CD8-positive, alpha-beta memory T cell (primary cell): ENCODE data around the gene CD300LG. TPM values are rescaled to one million over a fixed set of nuclear protein-coding genes. Genes with fewer than 3 reads are reported as not detected.
A peak's percentile ranks its signal among the peaks of the same experiment; 100 is the strongest.

Source experiments
- CTCF ChIA-PET: fragments of 350-600 bp; sonication (Branson Sonifier 250); formaldehyde crosslinking; loops from one replicate; lab custom pipeline; 2021; ENCODE audit warnings: antibody characterized with exemption; lab: Charles Lee
- POLR2A ChIA-PET: fragments of 350-600 bp; sonication (Branson Sonifier 250); formaldehyde crosslinking; loops from one replicate; lab custom pipeline; 2021; ENCODE audit warnings: antibody characterized with exemption; lab: Charles Lee
- DNase-seq, 5 donors: peaks; one replicate each; pipeline versions ENCODE4 v3.0.0 to v3.0.0-alpha.2; 2020 to 2022; ENCODE audit warnings: mixed read lengths in 1 of 5
- H3K27ac ChIP-seq: one replicate; pipeline ENCODE4 v1.7.0; 2013; ENCODE audit warnings: low read depth, mild to moderate bottlenecking, low read length, moderate library complexity
- H3K27me3 ChIP-seq: 2 replicates; pipeline ENCODE4 v1.7.0; 2013; ENCODE audit warnings: low read length, mild to moderate bottlenecking; ENCODE audit not compliant: insufficient read depth, poor library complexity, severe bottlenecking
- H3K36me3 ChIP-seq: 2 replicates; pipeline ENCODE4 v1.7.0; 2013; ENCODE audit warnings: mild to moderate bottlenecking, low read length, moderate library complexity; ENCODE audit not compliant: insufficient read depth
- H3K4me1 ChIP-seq: 2 replicates; pipeline ENCODE4 v1.7.0; 2013; ENCODE audit warnings: mild to moderate bottlenecking, low read length, moderate library complexity; ENCODE audit not compliant: insufficient read depth
- H3K4me3 ChIP-seq: 2 replicates; pipeline ENCODE4 v1.7.0; 2013; ENCODE audit warnings: mild to moderate bottlenecking, low read length
- H3K9me3 ChIP-seq: 2 replicates; pipeline ENCODE4 v1.7.0; 2013; ENCODE audit warnings: mild to moderate bottlenecking, low read length
- H3K27ac Mint-ChIP-seq, 8 donors: one replicate each; pipeline ENCODE4 v1.8.0; 2020 to 2021; ENCODE audit warnings: mixed read lengths in 8 of 8, mild to moderate bottlenecking in 6 of 8, inconsistent platforms in 3 of 8, moderate library complexity in 3 of 8
- H3K27me3 Mint-ChIP-seq, 2 donors: one replicate each; pipeline ENCODE4 v1.8.0; 2020 to 2021; ENCODE audit warnings: mixed read lengths in 2 of 2, mild to moderate bottlenecking in 1 of 2, moderate library complexity in 1 of 2
- H3K36me3 Mint-ChIP-seq, 3 donors: one replicate each; pipeline ENCODE4 v1.8.0; 2020 to 2021; ENCODE audit warnings: mixed read lengths in 3 of 3, inconsistent platforms in 1 of 3, mild to moderate bottlenecking in 1 of 3
- H3K4me1 Mint-ChIP-seq, 3 donors: one replicate each; pipeline ENCODE4 v1.8.0; 2020 to 2021; ENCODE audit warnings: mixed read lengths in 3 of 3, inconsistent platforms in 1 of 3, mild to moderate bottlenecking in 1 of 3
- H3K4me3 Mint-ChIP-seq, 7 donors: one replicate each; pipeline ENCODE4 v1.8.0; 2020 to 2021; ENCODE audit warnings: mixed read lengths in 7 of 7, mild to moderate bottlenecking in 6 of 7, moderate library complexity in 4 of 7, inconsistent platforms in 2 of 7
- H3K9me3 Mint-ChIP-seq, 5 donors: one replicate each; pipeline ENCODE4 v1.8.0; 2020 to 2022; ENCODE audit warnings: mixed read lengths in 5 of 5, mild to moderate bottlenecking in 3 of 5, moderate library complexity in 2 of 5, inconsistent platforms in 1 of 5
- polyA plus RNA-seq: library from polyadenylated mRNA; unstranded; fragments of 300-500 nt; fragmentation: Illumina TruSeq; gene quantifications from one replicate; pipeline ENCODE4 v1.2.3, GENCODE V29; 2021
- total RNA-seq, 2 experiments: library from RNA; stranded (reverse); gene quantifications; one replicate each; pipeline ENCODE4 v1.2.3, GENCODE V29; 2021

Gene CD300LG
- total and polyA plus RNA-seq, 3 experiments from 2014 or later: not detected

- ChIA-PET CTCF (interaction anchor here (1.1 to 1.8 kb wide), 2 partner anchors 9 to 10 kb away, joined by 4 to 11 read pairs; no protein-coding TSS in a partner anchor), POLR2A (no interaction called here)
- Mint-ChIP-seq H3K4me1 (peaks cover 5 to 15% (median 8%) of the 10 kb centered on the region in 3 donors), H3K27me3 (peaks cover 50 to 69% of the 10 kb centered on the region in 2 donors), H3K36me3 (no peaks in the 10 kb centered on the region), H3K4me3 (peak overlapping the region; percentile 60 to 81 (median 74)), H3K9me3 (no peaks in the 10 kb centered on the region), H3K27ac (peak overlapping the region in 2 of 8 donors; percentile 54 to 78)
- H3K27me3 ChIP-seq: peaks cover 5% of the 10 kb centered on the region
- DNase-seq: peak; percentile 57 to 78 (median 75)
- H3K36me3 ChIP-seq: no peaks in the 10 kb centered on the region
- H3K4me3 ChIP-seq: peak overlapping the region; percentile 57
- H3K27ac ChIP-seq: no peak overlapping the region
- H3K9me3 ChIP-seq: no peaks in the 10 kb centered on the region
- H3K4me1 ChIP-seq: peaks cover 6% of the 10 kb centered on the region
Observed at GRCh38 chr17:43900183-43900857, 53.3 kb downstream of the CD300LG start.

GRCh38 chr17:43900858-43901754, 54.1 kb downstream of the CD300LG start:
- H3K4me3 Mint-ChIP-seq: peak overlapping the region; percentile 60 to 81 (median 74)
- peak overlapping the region; percentile 57 for H3K4me3 ChIP-seq
- H3K9me3 ChIP-seq: no peaks in the 10 kb centered on the region
- H3K27ac ChIP-seq: no peak overlapping the region
- H3K36me3 ChIP-seq: no peaks in the 10 kb centered on the region
- CTCF ChIA-PET: interaction anchor here (1.7 to 1.8 kb wide), 2 partner anchors 9 to 21 kb away, joined by 5 to 11 read pairs; no protein-coding TSS in a partner anchor
- H3K4me1 ChIP-seq: peaks cover 10% of the 10 kb centered on the region
- H3K36me3 Mint-ChIP-seq: no peaks in the 10 kb centered on the region
- peaks cover 53 to 68% of the 10 kb centered on the region in 2 donors for H3K27me3 Mint-ChIP-seq
- peak overlapping the region in 2 of 8 donors; percentile 58 to 78 for H3K27ac Mint-ChIP-seq
- peaks cover 5 to 20% (median 8%) of the 10 kb centered on the region in 3 donors for H3K4me1 Mint-ChIP-seq
- no peak for DNase-seq
- no peaks in the 10 kb centered on the region for H3K9me3 Mint-ChIP-seq
- POLR2A ChIA-PET: no interaction called here
- H3K27me3 ChIP-seq: peaks cover 13% of the 10 kb centered on the region

- no peaks in the 10 kb centered on the region for H3K9me3 Mint-ChIP-seq
- Histone ChIP-seq H3K4me1 (peaks cover 14% of the 10 kb centered on the region), H3K9me3 (no peaks in the 10 kb centered on the region), H3K27ac (no peak overlapping the region), H3K27me3 (peaks cover 17% of the 10 kb centered on the region), H3K4me3 (no peak overlapping the region), H3K36me3 (no peaks in the 10 kb centered on the region)
- peaks cover 59 to 67% of the 10 kb centered on the region in 2 donors for H3K27me3 Mint-ChIP-seq
- POLR2A ChIA-PET: no interaction called here
- no peak overlapping the region for H3K27ac Mint-ChIP-seq
- no peak overlapping the region for H3K4me3 Mint-ChIP-seq
- DNase-seq: no peak
- CTCF ChIA-PET: interaction anchor here (1.7 to 1.8 kb wide), 2 partner anchors 8 to 22 kb away, joined by 5 to 11 read pairs; no protein-coding TSS in a partner anchor
- H3K4me1 Mint-ChIP-seq: peaks cover 14 to 29% (median 14%) of the 10 kb centered on the region in 3 donors
- H3K36me3 Mint-ChIP-seq: no peaks in the 10 kb centered on the region
Observed at GRCh38 chr17:43901861-43902589, 55.0 kb downstream of the CD300LG start.

DNA sequence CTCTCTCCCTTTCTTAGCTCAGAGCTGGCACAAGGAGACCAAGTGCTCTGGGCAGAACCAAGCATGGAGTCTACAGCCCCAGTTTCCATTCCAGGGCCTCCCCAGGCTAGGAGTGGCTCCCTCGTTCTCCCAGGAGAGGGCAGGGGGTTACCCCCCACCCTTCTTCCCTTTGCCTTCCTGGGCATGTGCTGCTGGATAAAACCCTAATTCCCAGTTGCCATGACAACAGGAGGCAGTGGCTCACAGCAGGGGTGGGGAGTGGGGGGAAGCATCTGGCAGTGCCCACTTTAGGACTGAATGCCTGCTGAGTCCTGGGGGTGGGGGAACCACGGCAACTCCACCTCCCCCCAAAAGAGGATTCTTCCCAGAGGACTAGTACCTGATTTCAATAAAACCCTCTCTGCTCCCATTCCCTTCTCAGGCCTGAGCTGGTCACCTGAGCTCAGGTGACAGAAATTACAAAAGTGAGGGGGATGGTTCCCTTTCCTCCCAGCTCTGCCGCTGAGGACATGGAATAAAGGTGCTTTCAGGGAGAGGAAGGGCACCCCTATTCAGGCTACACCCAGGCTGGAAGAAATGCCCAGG, 58.5 kb downstream of the CD300LG start:
- Histone ChIP-seq H3K4me1 (peaks cover 26% of the 10 kb centered on the region), H3K4me3 (no peak overlapping the region), H3K27ac (no peak overlapping the region), H3K27me3 (peaks cover 17% of the 10 kb centered on the region), H3K36me3 (no peaks in the 10 kb centered on the region), H3K9me3 (no peaks in the 10 kb centered on the region)
- Mint-ChIP-seq H3K27ac (no peak overlapping the region), H3K4me1 (peaks cover 21 to 35% (median 23%) of the 10 kb centered on the region in 3 donors), H3K9me3 (no peaks in the 10 kb centered on the region), H3K4me3 (peak overlapping the region in 2 of 7 donors; percentile 19 to 32), H3K36me3 (no peaks in the 10 kb centered on the region), H3K27me3 (peaks cover 45 to 53% of the 10 kb centered on the region in 2 donors)
- DNase-seq: no peak
- CTCF ChIA-PET: no interaction called here
- POLR2A ChIA-PET: no interaction called here

DNA sequence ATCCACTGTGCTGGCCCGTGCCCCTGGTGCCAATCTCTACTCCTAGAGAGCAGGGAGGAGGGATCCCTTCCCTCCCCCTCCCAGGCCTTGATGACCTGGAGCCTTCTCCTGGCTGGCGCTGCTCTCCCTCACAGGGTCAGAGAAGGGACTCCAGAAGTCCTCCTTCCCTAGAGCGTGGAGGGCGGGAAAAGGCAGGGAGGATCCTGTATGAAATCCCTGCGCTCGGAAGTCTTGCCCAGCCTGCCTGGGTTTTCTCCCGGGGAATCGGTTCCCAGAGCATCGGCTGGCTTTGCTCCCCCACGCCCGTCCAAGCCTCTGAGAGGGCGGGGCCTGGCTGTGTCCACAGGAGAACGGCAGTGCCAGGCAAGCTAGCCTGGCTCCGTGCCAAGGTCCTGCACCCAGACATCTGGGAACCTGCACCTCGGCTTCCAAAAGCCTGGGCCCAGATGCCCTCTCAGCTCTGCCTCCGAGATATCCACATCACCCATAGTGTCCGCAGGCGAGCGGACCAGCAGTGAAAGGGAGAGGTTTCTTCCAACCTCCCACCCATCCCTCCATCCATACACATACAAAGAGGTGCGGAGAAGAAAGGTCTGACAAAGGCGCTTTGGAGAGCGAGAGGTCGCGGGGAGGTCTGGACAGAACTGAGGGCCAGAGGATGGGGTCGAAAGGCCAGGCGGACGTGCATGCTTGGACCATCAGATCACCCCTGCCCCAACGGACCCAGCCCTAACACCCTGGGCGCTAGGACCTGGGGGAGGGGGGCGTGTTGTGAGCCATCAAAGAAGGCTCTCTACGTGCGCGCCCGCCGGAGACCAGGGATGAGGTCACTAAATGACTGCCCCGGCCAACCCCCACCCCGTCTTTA, 59.2 kb downstream of the CD300LG start:
- POLR2A ChIA-PET: no interaction called here
- H3K27ac Mint-ChIP-seq: peak overlapping the region; percentile 8 to 97 (median 86)
- H3K27ac ChIP-seq: no peak overlapping the region

DNA sequence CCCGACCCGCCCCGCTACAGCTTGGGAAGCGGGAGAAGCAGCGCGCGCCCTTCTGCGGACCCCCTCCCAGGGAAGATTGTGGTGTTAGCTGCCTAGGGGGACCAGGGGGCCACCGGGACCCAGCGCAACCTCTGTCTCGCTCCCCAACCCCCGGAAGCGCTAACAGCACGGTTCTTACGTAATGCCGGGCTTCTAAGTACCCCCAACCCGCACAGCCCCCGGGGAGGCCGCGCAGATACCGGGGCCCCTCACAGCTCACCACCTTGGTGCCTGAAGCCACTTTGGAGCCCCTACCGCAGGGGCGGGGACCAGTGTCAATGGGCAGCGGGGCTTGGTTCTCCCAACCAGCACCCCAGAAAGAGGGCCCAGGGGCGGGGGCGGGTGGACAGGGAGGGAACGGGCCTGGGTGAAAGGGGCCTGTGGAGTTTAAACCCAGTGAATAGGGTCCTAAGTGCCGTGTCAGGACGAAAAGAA, 60.0 kb downstream of the CD300LG start:
- H3K27ac ChIP-seq: peak overlapping the region; percentile 16
- H3K4me1 Mint-ChIP-seq: peaks cover 16 to 27% (median 17%) of the 10 kb centered on the region in 3 donors
- no peaks in the 10 kb centered on the region for H3K36me3 Mint-ChIP-seq

More for the DNA sequence above, 59.2 kb downstream of the CD300LG start:
- Mint-ChIP-seq H3K9me3 (no peaks in the 10 kb centered on the region), H3K4me3 (peak overlapping the region; percentile 82 to 93 (median 89)), H3K4me1 (peaks cover 16 to 28% (median 17%) of the 10 kb centered on the region in 3 donors), H3K36me3 (no peaks in the 10 kb centered on the region), H3K27me3 (peaks cover 40 to 45% of the 10 kb centered on the region in 2 donors)
- CTCF ChIA-PET: interaction anchor here (0.6 to 3.0 kb wide), 4 partner anchors 11 to 136 kb away, joined by 3 to 11 read pairs (median 5); no protein-coding TSS in a partner anchor
- no peaks in the 10 kb centered on the region for H3K9me3 ChIP-seq
- H3K36me3 ChIP-seq: no peaks in the 10 kb centered on the region
- peak overlapping the region; percentile 89 for H3K4me3 ChIP-seq
- DNase-seq: peak; percentile 18 to 74 (median 28)
- H3K4me1 ChIP-seq: peaks cover 21% of the 10 kb centered on the region
- H3K27me3 ChIP-seq: peaks cover 14% of the 10 kb centered on the region

More for the DNA sequence above, 60.0 kb downstream of the CD300LG start:
- ChIA-PET POLR2A (no interaction called here), CTCF (interaction anchor here (1.3 to 3.0 kb wide), 4 partner anchors 11 to 37 kb away, joined by 3 to 11 read pairs (median 7); no protein-coding TSS in a partner anchor)
- Histone ChIP-seq H3K9me3 (no peaks in the 10 kb centered on the region), H3K27me3 (peaks cover 14% of the 10 kb centered on the region), H3K4me3 (peak overlapping the region; percentile 89), H3K36me3 (no peaks in the 10 kb centered on the region), H3K4me1 (peaks cover 21% of the 10 kb centered on the region)
- no peaks in the 10 kb centered on the region for H3K9me3 Mint-ChIP-seq
- H3K4me3 Mint-ChIP-seq: peak overlapping the region; percentile 82 to 93 (median 89)
- DNase-seq: peak in 4 of 5 donors; percentile 10 to 63 (median 38)
- H3K27ac Mint-ChIP-seq: peak overlapping the region in 7 of 8 donors; percentile 68 to 97 (median 86)
- H3K27me3 Mint-ChIP-seq: peaks cover 37 to 38% of the 10 kb centered on the region in 2 donors
